ENCODE results near the gene STX16.
"Not testable (repeated sequence)": the region's sequence is repeated elsewhere in the genome, so short reads cannot be mapped to it uniquely, and the experiment has no call there.

DNA sequence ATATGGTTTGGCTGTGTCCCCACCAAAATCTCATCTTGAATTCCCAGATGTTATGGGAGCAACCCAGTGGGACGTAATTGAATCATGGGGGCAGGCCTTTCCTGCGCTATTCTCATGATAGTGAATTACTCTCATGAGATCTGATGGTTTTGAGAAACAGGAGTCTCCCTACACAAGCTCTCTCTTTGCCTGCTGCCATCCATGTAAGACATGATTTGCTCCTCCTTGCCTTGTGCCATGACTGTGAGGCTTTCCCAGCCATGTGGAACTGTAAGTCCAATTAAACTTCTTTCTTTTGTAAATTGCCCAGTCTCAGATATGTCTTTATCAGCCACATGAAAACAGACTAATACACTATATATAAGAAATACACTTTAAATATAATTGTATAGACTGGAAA lies 75.1 kb downstream of the STX16 start:
- TF ChIP-seq, protein P1, sequence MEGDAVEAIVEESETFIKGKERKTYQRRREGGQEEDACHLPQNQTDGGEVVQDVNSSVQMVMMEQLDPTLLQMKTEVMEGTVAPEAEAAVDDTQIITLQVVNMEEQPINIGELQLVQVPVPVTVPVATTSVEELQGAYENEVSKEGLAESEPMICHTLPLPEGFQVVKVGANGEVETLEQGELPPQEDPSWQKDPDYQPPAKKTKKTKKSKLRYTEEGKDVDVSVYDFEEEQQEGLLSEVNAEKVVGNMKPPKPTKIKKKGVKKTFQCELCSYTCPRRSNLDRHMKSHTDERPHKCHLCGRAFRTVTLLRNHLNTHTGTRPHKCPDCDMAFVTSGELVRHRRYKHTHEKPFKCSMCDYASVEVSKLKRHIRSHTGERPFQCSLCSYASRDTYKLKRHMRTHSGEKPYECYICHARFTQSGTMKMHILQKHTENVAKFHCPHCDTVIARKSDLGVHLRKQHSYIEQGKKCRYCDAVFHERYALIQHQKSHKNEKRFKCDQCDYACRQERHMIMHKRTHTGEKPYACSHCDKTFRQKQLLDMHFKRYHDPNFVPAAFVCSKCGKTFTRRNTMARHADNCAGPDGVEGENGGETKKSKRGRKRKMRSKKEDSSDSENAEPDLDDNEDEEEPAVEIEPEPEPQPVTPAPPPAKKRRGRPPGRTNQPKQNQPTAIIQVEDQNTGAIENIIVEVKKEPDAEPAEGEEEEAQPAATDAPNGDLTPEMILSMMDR (IDR thresholded peaks at IDR 0.05 in 4 of 5, conservative IDR thresholded peaks at IDR 0.05 in 1 of 5), result not testable (repeated sequence)
- TF ChIP-seq POLR2A (IDR thresholded peaks at IDR 0.05), result not testable (repeated sequence)
